ENCODE results near the gene PTPRJ.
"Not testable (repeated sequence)": the region's sequence is repeated elsewhere in the genome, so short reads cannot be mapped to it uniquely, and the experiment has no call there.

Gene PTPRJ

GRCh38 chr11:48163360-48164100, 183.2 kb downstream of the PTPRJ start:
- DNase-seq (ENCODE audit: low spot score) = no peak

- DNase-seq (ENCODE audit: low spot score) = no peak
Measured at GRCh38 chr11:48164836-48165235, 184.5 kb downstream of the PTPRJ start.

GRCh38 chr11:48165426-48165825, 185.1 kb downstream of the PTPRJ start:
- DNase-seq (ENCODE audit: low spot score) = no peak

- no peak for DNase-seq (ENCODE audit: low spot score)
Measured at GRCh38 chr11:48167380-48167779, 187.0 kb downstream of the PTPRJ start.

GRCh38 chr11:48168815-48169214, 188.5 kb downstream of the PTPRJ start:
- no peak for DNase-seq (ENCODE audit: low spot score)

- DNase-seq (ENCODE audit: low spot score) = no peak
Measured at GRCh38 chr11:48169259-48169658, 188.9 kb downstream of the PTPRJ start.

GRCh38 chr11:48169717-48170116, 189.4 kb downstream of the PTPRJ start:
- DNase-seq (ENCODE audit: low spot score) = no peak

GRCh38 chr11:48170241-48171233, 190.2 kb downstream of the PTPRJ start:
- peak; percentile 16 for DNase-seq (ENCODE audit: low spot score)

GRCh38 chr11:48172818-48173609, 192.7 kb downstream of the PTPRJ start:
- peak; percentile 82 for DNase-seq (ENCODE audit: low spot score)

GRCh38 chr11:48177661-48178060, 197.3 kb downstream of the PTPRJ start:
- DNase-seq (ENCODE audit: low spot score) = no peak

GRCh38 chr11:48180627-48181026, 200.3 kb downstream of the PTPRJ start:
- no peak for DNase-seq (ENCODE audit: low spot score)

GRCh38 chr11:48182860-48183526, 202.6 kb downstream of the PTPRJ start:
- DNase-seq (ENCODE audit: low spot score) = no peak

- no peak for DNase-seq (ENCODE audit: low spot score)
Measured at GRCh38 chr11:48184452-48184851, 204.1 kb downstream of the PTPRJ start.

GRCh38 chr11:48190906-48191654, 210.7 kb downstream of the PTPRJ start:
- DNase-seq (ENCODE audit: low spot score) = not testable (repeated sequence)

GRCh38 chr11:48193876-48194275, 213.5 kb downstream of the PTPRJ start:
- no peak for DNase-seq (ENCODE audit: low spot score)

GRCh38 chr11:48207881-48208280, 227.5 kb downstream of the PTPRJ start:
- DNase-seq (ENCODE audit: low spot score) = no peak

GRCh38 chr11:48210052-48210451, 229.7 kb downstream of the PTPRJ start:
- DNase-seq (ENCODE audit: low spot score) = peak; percentile 24

GRCh38 chr11:48216510-48216909, 236.2 kb downstream of the PTPRJ start, which contains the start of gene OR4B1:
TSS of gene OR4B1 (plus strand) at chr11:48216810. CDS start at chr11:48216810, 0 bp downstream.
- DNase-seq (ENCODE audit: low spot score) = no peak
